ENCODE measurements around the gene KDM6B.

KDM6B gene

GRCh38 chr17:7834957-7835813 lies 1.2 kb downstream of the KDM6B start (continued):
- TF ChIP-seq, protein P1, sequence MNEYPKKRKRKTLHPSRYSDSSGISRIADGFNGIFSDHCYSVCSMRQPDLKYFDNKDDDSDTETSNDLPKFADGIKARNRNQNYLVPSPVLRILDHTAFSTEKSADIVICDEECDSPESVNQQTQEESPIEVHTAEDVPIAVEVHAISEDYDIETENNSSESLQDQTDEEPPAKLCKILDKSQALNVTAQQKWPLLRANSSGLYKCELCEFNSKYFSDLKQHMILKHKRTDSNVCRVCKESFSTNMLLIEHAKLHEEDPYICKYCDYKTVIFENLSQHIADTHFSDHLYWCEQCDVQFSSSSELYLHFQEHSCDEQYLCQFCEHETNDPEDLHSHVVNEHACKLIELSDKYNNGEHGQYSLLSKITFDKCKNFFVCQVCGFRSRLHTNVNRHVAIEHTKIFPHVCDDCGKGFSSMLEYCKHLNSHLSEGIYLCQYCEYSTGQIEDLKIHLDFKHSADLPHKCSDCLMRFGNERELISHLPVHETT (tag by site-specific recombination; IDR thresholded peaks at IDR 0.05): 0 out of 2 replicates have a peak, but pooled peaks have one; percentile 11
- no peak for TF ChIP-seq ZNF426 (tag by site-specific recombination; IDR thresholded peaks at IDR 0.05)
- no peak for TF ChIP-seq ZNF707 (tag by site-specific recombination; IDR thresholded peaks at IDR 0.05)
- no peak for TF ChIP-seq ZNF37A (tag by site-specific recombination; IDR thresholded peaks at IDR 0.05)
- TF ChIP-seq ZXDB (tag by site-specific recombination; IDR thresholded peaks at IDR 0.05): 0 out of 2 replicates have a peak, but pooled peaks have one; percentile 2
- TF ChIP-seq YY2 (tag by site-specific recombination; IDR thresholded peaks at IDR 0.05): no peak
- TF ChIP-seq, protein P2, sequence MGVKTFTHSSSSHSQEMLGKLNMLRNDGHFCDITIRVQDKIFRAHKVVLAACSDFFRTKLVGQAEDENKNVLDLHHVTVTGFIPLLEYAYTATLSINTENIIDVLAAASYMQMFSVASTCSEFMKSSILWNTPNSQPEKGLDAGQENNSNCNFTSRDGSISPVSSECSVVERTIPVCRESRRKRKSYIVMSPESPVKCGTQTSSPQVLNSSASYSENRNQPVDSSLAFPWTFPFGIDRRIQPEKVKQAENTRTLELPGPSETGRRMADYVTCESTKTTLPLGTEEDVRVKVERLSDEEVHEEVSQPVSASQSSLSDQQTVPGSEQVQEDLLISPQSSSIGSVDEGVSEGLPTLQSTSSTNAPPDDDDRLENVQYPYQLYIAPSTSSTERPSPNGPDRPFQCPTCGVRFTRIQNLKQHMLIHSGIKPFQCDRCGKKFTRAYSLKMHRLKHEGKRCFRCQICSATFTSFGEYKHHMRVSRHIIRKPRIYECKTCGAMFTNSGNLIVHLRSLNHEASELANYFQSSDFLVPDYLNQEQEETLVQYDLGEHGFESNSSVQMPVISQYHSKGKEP (tag by site-specific recombination; IDR thresholded peaks at IDR 0.05): 0 out of 2 replicates have a peak, but pooled peaks have one; percentile 10
- TF ChIP-seq KLF1 (tag by site-specific recombination; IDR thresholded peaks at IDR 0.05): peak; percentile 60; the same call in 1 of the 2 replicates
- TF ChIP-seq, protein P3, sequence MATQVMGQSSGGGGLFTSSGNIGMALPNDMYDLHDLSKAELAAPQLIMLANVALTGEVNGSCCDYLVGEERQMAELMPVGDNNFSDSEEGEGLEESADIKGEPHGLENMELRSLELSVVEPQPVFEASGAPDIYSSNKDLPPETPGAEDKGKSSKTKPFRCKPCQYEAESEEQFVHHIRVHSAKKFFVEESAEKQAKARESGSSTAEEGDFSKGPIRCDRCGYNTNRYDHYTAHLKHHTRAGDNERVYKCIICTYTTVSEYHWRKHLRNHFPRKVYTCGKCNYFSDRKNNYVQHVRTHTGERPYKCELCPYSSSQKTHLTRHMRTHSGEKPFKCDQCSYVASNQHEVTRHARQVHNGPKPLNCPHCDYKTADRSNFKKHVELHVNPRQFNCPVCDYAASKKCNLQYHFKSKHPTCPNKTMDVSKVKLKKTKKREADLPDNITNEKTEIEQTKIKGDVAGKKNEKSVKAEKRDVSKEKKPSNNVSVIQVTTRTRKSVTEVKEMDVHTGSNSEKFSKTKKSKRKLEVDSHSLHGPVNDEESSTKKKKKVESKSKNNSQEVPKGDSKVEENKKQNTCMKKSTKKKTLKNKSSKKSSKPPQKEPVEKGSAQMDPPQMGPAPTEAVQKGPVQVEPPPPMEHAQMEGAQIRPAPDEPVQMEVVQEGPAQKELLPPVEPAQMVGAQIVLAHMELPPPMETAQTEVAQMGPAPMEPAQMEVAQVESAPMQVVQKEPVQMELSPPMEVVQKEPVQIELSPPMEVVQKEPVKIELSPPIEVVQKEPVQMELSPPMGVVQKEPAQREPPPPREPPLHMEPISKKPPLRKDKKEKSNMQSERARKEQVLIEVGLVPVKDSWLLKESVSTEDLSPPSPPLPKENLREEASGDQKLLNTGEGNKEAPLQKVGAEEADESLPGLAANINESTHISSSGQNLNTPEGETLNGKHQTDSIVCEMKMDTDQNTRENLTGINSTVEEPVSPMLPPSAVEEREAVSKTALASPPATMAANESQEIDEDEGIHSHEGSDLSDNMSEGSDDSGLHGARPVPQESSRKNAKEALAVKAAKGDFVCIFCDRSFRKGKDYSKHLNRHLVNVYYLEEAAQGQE (tag by site-specific recombination; IDR thresholded peaks at IDR 0.05): no peak
- TF ChIP-seq, protein P4, sequence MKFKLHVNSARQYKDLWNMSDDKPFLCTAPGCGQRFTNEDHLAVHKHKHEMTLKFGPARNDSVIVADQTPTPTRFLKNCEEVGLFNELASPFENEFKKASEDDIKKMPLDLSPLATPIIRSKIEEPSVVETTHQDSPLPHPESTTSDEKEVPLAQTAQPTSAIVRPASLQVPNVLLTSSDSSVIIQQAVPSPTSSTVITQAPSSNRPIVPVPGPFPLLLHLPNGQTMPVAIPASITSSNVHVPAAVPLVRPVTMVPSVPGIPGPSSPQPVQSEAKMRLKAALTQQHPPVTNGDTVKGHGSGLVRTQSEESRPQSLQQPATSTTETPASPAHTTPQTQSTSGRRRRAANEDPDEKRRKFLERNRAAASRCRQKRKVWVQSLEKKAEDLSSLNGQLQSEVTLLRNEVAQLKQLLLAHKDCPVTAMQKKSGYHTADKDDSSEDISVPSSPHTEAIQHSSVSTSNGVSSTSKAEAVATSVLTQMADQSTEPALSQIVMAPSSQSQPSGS (tag by site-specific recombination; IDR thresholded peaks at IDR 0.05; ENCODE audit: low read depth): peak; percentile 65
- peak; percentile 93 for TF ChIP-seq ZBTB11 (tag by site-specific recombination; conservative IDR thresholded peaks at IDR 0.05; ENCODE audit: low read depth)
- TF ChIP-seq, protein P5, sequence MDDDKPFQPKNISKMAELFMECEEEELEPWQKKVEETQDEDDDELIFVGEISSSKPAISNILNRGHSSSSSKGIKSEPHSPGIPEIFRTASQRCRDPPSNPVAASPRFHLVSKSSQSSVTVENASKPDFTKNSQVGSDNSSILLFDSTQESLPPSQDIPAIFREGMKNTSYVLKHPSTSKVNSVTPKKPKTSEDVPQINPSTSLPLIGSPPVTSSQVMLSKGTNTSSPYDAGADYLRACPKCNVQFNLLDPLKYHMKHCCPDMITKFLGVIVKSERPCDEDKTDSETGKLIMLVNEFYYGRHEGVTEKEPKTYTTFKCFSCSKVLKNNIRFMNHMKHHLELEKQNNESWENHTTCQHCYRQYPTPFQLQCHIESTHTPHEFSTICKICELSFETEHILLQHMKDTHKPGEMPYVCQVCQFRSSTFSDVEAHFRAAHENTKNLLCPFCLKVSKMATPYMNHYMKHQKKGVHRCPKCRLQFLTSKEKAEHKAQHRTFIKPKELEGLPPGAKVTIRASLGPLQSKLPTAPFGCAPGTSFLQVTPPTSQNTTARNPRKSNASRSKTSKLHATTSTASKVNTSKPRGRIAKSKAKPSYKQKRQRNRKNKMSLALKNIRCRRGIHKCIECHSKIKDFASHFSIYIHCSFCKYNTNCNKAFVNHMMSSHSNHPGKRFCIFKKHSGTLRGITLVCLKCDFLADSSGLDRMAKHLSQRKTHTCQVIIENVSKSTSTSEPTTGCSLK (tag by site-specific recombination; IDR thresholded peaks at IDR 0.05): no peak
- TF ChIP-seq ZNF518A (tag by site-specific recombination; conservative IDR thresholded peaks at IDR 0.05; ENCODE audit: low read depth): no peak
- TF ChIP-seq REPIN1 (tag by site-specific recombination; IDR thresholded peaks at IDR 0.05; ENCODE audit: low read depth): no peak
- no peak for TF ChIP-seq GLI2 (tag by site-specific recombination; IDR thresholded peaks at IDR 0.05; ENCODE audit: borderline replicate concordance, low read depth)
